GM12878 (cell line): ENCODE data around the gene MEDAG.

Experiments used
- EZH2 ChIP-seq: IDR thresholded peaks from 2 replicates; pipeline ENCODE4 v1.6.1; 2012; ENCODE audit warnings: low read depth, mild to moderate bottlenecking, control low read depth, inconsistent platforms, low read length, borderline replicate concordance; ENCODE audit not compliant: control insufficient read depth
- HSF1 ChIP-seq: fragments of 150-350 bp; IDR thresholded peaks from 2 replicates; pipeline ENCODE4 v1.6.1; 2014; ENCODE audit warnings: mild to moderate bottlenecking, low read depth, low read length
- MAX ChIP-seq: IDR thresholded peaks from 2 replicates; pipeline ENCODE4 v1.6.1; 2012; ENCODE audit warnings: low read depth, low read length, improper control_type of control experiment
- POLR2A ChIP-seq: IDR thresholded peaks from 2 replicates; pipeline ENCODE4 v1.6.1; 2011; ENCODE audit warnings: low read depth, mild to moderate bottlenecking, low read length
- YY1 ChIP-seq: IDR thresholded peaks from 2 replicates; pipeline ENCODE4 v1.6.1; 2011; ENCODE audit warnings: low read depth, mild to moderate bottlenecking, low read length

GRCh38 chr13:30934381-30934780, 28.3 kb downstream of the MEDAG start:
- TF ChIP-seq HSF1 (no peak), EZH2 (no peak), POLR2A (no peak), YY1 (no peak), MAX (no peak)
